Aorta (tissue), 5 donors: ENCODE measurements around the gene CCM2. TPM values are rescaled to one million over a fixed set of nuclear protein-coding genes. Genes with fewer than 3 reads are reported as not detected.
A peak's percentile ranks its signal among the peaks of the same experiment; 100 is the strongest.

Experiments
- ATAC-seq: fragments of 200-7000 bp; cut with Tn5 transposase; one replicate; pipeline ENCODE4 v1.9.1; 2022; ENCODE audit warnings: moderate library complexity; ENCODE audit not compliant: low FRiP score
- DNase-seq, 2 donors: peaks; one replicate each; pipeline ENCODE4 v3.0.0-alpha.2; 2020
- H3K27ac ChIP-seq, 2 donors: one replicate each; pipeline ENCODE4 v1.5.1; 2013; ENCODE audit warnings: low read length in 2 of 2, mild to moderate bottlenecking in 2 of 2, moderate library complexity in 2 of 2, control low read depth in 1 of 2, inconsistent platforms in 1 of 2, low read depth in 1 of 2
- H3K27me3 ChIP-seq, 2 donors: one replicate each; pipeline ENCODE4 v1.6.1; 2013; ENCODE audit warnings: control low read depth in 1 of 2, low read length in 1 of 2, mild to moderate bottlenecking in 1 of 2, moderate library complexity in 1 of 2; ENCODE audit not compliant: insufficient read depth in 2 of 2, control insufficient read depth in 1 of 2
- H3K36me3 ChIP-seq, 2 donors: one replicate each; pipeline ENCODE4 v1.6.1; 2013; ENCODE audit warnings: control low read depth in 1 of 2, low read length in 1 of 2, mild to moderate bottlenecking in 1 of 2; ENCODE audit not compliant: insufficient read depth in 2 of 2, control insufficient read depth in 1 of 2
- H3K4me1 ChIP-seq, 2 donors: one replicate each; pipeline ENCODE4 v1.6.1; 2013; ENCODE audit warnings: low read length in 2 of 2, control low read depth in 1 of 2, mild to moderate bottlenecking in 1 of 2, moderate library complexity in 1 of 2; ENCODE audit not compliant: insufficient read depth in 2 of 2, control insufficient read depth in 1 of 2
- H3K4me3 ChIP-seq, 2 donors: one replicate each; pipeline ENCODE4 v1.5.1; 2013; ENCODE audit warnings: low read length in 2 of 2, control low read depth in 1 of 2, mild to moderate bottlenecking in 1 of 2
- H3K9me3 ChIP-seq: one replicate; pipeline ENCODE4 v1.6.1; 2013; ENCODE audit warnings: mild to moderate bottlenecking, low read length; ENCODE audit not compliant: control insufficient read depth
- WGBS, 2 donors: extraction: QIAGEN DNeasy Blood & Tissue Kit; methylation state at CpG; one replicate each; pipeline ENCODE4 v1.1.7; 2013; 5-methylcytosine and 5-hydroxymethylcytosine counted together
- intact Hi-C, 2 donors: fragments of 100-400 bp; cut with DNase I; formaldehyde crosslinking; loops; one replicate each; pipeline versions ENCODE4 v1.14.2 to v1.15.0; 2022
- polyA plus RNA-seq, 2 donors: library from polyadenylated mRNA; stranded (reverse); fragments of 200-250 nt; gene quantifications; one replicate each; pipeline ENCODE4 v1.2.3, GENCODE V29; 2013
- total RNA-seq, 2 donors: library from RNA; stranded (reverse); fragmentation: NEBNext Ultra II Directional; extraction: Animal tissue kit (Norgen Biotek cat#: 25700); gene quantifications; one replicate each; pipeline ENCODE4 v1.2.1, GENCODE V29; 2021
- donor health status: healthy with polysubstance abuse.
- donor health status: Bipolar disorder and iron deficiency.
- donor health status: DM: no; HTN: no; CAD: no.
- donor health status: DM: no; HTN: no; CAD: no.
- donor health status: DM: yes; HTN: yes; CAD: no.

The CCM2 gene
- total and polyA plus RNA-seq, 4 donors: 32.7 to 49.1 (median 40.1) TPM

GRCh38 chr7:45073786-45074527, 74.0 kb downstream of the CCM2 start:
- Histone ChIP-seq H3K4me1 (no peaks in the 10 kb centered on the region), H3K36me3 (peaks cover 0 to 5% of the 10 kb centered on the region in 2 donors), H3K9me3 (no peaks in the 10 kb centered on the region), H3K4me3 (no peak overlapping the region), H3K27ac (no peak overlapping the region), H3K27me3 (no peaks in the 10 kb centered on the region)
- intact Hi-C loops: no loop called here
- DNase-seq: peak in 1 of 2 donors; percentile 57
- ATAC-seq: no peak
- 82 to 83% methylated on average over 15 of the region's 15 CpGs for WGBS, 2 donors

GRCh38 chr7:45074528-45075354, 74.7 kb downstream of the CCM2 start:
- 88 to 89% methylated on average over 16 of the region's 16 CpGs for WGBS, 2 donors
- Histone ChIP-seq H3K27ac (no peak overlapping the region), H3K27me3 (no peaks in the 10 kb centered on the region), H3K4me1 (no peaks in the 10 kb centered on the region), H3K36me3 (peaks cover 0 to 5% of the 10 kb centered on the region in 2 donors), H3K9me3 (no peaks in the 10 kb centered on the region), H3K4me3 (no peak overlapping the region)
- intact Hi-C loops: no loop called here
- no peak for ATAC-seq
- peak in 1 of 2 donors; percentile 59 for DNase-seq

GRCh38 chr7:45075355-45075644, 75.3 kb downstream of the CCM2 start:
- Histone ChIP-seq H3K27ac (no peak overlapping the region), H3K36me3 (peaks cover 0 to 5% of the 10 kb centered on the region in 2 donors), H3K4me1 (no peaks in the 10 kb centered on the region)

GRCh38 chr7:45075871-45076796, 76.1 kb downstream of the CCM2 start:
- H3K36me3 ChIP-seq: peaks cover 0 to 5% of the 10 kb centered on the region in 2 donors
- no peaks in the 10 kb centered on the region for H3K27me3 ChIP-seq
- WGBS, 2 donors: 90% methylated on average over 34 to 35 of the region's 35 CpGs
- no peak overlapping the region for H3K4me3 ChIP-seq
- ATAC-seq: no peak
- no peaks in the 10 kb centered on the region for H3K9me3 ChIP-seq
- peak in 1 of 2 donors; percentile 64 for DNase-seq
- H3K4me1 ChIP-seq: no peaks in the 10 kb centered on the region
- intact Hi-C loops: no loop called here
- no peak overlapping the region for H3K27ac ChIP-seq

More at GRCh38 chr7:45075355-45075644, 75.3 kb downstream of the CCM2 start:
- H3K9me3 ChIP-seq: no peaks in the 10 kb centered on the region
- no peak for DNase-seq
- 84% methylated on average over 1 of the region's 1 CpG for WGBS, 2 donors
- intact Hi-C loops: no loop called here
- no peak overlapping the region for H3K4me3 ChIP-seq
- ATAC-seq: no peak
- no peaks in the 10 kb centered on the region for H3K27me3 ChIP-seq

GRCh38 chr7:45076946-45077345, 76.9 kb downstream of the CCM2 start:
- 88 to 94% methylated on average over 5 of the region's 5 CpGs for WGBS, 2 donors
- peak in 1 of 2 donors; percentile 63 for DNase-seq

GRCh38 chr7:45077579-45077978, 77.6 kb downstream of the CCM2 start:
- ATAC-seq (no peak), DNase-seq (peak in 1 of 2 donors; percentile 49)
- H3K27ac ChIP-seq: no peak overlapping the region
- H3K4me3 ChIP-seq: no peak overlapping the region
- H3K36me3 ChIP-seq: peaks cover 0 to 5% of the 10 kb centered on the region in 2 donors
- intact Hi-C loops: no loop called here
- WGBS, 2 donors: 82 to 96% methylated on average over 9 of the region's 9 CpGs
- no peaks in the 10 kb centered on the region for H3K27me3 ChIP-seq
- H3K9me3 ChIP-seq: no peaks in the 10 kb centered on the region
- no peaks in the 10 kb centered on the region for H3K4me1 ChIP-seq

More at GRCh38 chr7:45076946-45077345, 76.9 kb downstream of the CCM2 start:
- H3K4me3 ChIP-seq: no peak overlapping the region
- no peaks in the 10 kb centered on the region for H3K27me3 ChIP-seq
- H3K36me3 ChIP-seq: peaks cover 0 to 5% of the 10 kb centered on the region in 2 donors
- intact Hi-C loops: no loop called here
- no peaks in the 10 kb centered on the region for H3K4me1 ChIP-seq
- H3K27ac ChIP-seq: no peak overlapping the region
- no peak for ATAC-seq
- no peaks in the 10 kb centered on the region for H3K9me3 ChIP-seq

GRCh38 chr7:45078125-45078681, 78.2 kb downstream of the CCM2 start:
- WGBS, 2 donors: 77 to 82% methylated on average over 8 of the region's 8 CpGs
- intact Hi-C loops: no loop called here
- no peak for ATAC-seq

More at GRCh38 chr7:45078125-45078681, 78.2 kb downstream of the CCM2 start:
- H3K27me3 ChIP-seq: no peaks in the 10 kb centered on the region
- H3K36me3 ChIP-seq: peaks cover 0 to 5% of the 10 kb centered on the region in 2 donors
- DNase-seq: peak in 1 of 2 donors; percentile 50
- H3K4me1 ChIP-seq: no peaks in the 10 kb centered on the region
- H3K9me3 ChIP-seq: no peaks in the 10 kb centered on the region
- H3K27ac ChIP-seq: no peak overlapping the region
- H3K4me3 ChIP-seq: no peak overlapping the region
